Natural killer cell (primary cell): ENCODE results near the gene MECP2. TPM values are rescaled to one million over a fixed set of nuclear protein-coding genes. Genes with fewer than 3 reads are reported as not detected.

Experiments used
- ATAC-seq, 3 donors: fragments of 150-1000 bp in 2 of 3; fragments of 200-7000 bp in 1 of 3; cut with Tn5 transposase; 1 replicate in 1 of 3; 2 replicates in 2 of 3; pipeline ENCODE4 v1.10.0; 2021; ENCODE audit warnings: mild to moderate bottlenecking in 2 of 3, moderate library complexity in 2 of 3
- DNase-seq, 2 donors: peaks; one replicate each; pipeline versions ENCODE4 v3.0.0 to v3.0.0-alpha.2; 2013 to 2021; ENCODE audit warnings: mixed read lengths in 1 of 2
- H3K27ac ChIP-seq: one replicate; pipeline ENCODE4 v1.5.1; 2013; ENCODE audit warnings: mild to moderate bottlenecking, low read length
- H3K27me3 ChIP-seq: one replicate; pipeline ENCODE4 v1.6.1; 2013; ENCODE audit warnings: low read length; ENCODE audit not compliant: control insufficient read depth, insufficient read depth
- H3K36me3 ChIP-seq: one replicate; pipeline ENCODE4 v1.6.1; 2013; ENCODE audit warnings: low read length; ENCODE audit not compliant: control insufficient read depth, insufficient read depth
- H3K4me1 ChIP-seq: one replicate; pipeline ENCODE4 v1.6.1; 2013; ENCODE audit warnings: low read length; ENCODE audit not compliant: control insufficient read depth, insufficient read depth
- H3K4me3 ChIP-seq: one replicate; pipeline ENCODE4 v1.5.1; 2013; ENCODE audit warnings: low read length
- H3K9me3 ChIP-seq: one replicate; pipeline ENCODE4 v1.6.1; 2013; ENCODE audit warnings: low read length; ENCODE audit not compliant: control insufficient read depth, insufficient read depth
- H3K27ac Mint-ChIP-seq, 2 donors: one replicate each; pipeline ENCODE4 v1.8.0; 2022; ENCODE audit warnings: mild to moderate bottlenecking in 2 of 2, mixed read lengths in 2 of 2, moderate library complexity in 1 of 2
- H3K27me3 Mint-ChIP-seq, 2 donors: one replicate each; pipeline ENCODE4 v1.8.0; 2022; ENCODE audit warnings: low read depth in 2 of 2, mixed read lengths in 2 of 2
- H3K36me3 Mint-ChIP-seq: one replicate; pipeline ENCODE4 v1.8.0; 2022; ENCODE audit warnings: mixed read lengths
- H3K4me1 Mint-ChIP-seq, 2 donors: one replicate each; pipeline ENCODE4 v1.8.0; 2022; ENCODE audit warnings: mixed read lengths in 2 of 2
- H3K4me3 Mint-ChIP-seq: one replicate; pipeline ENCODE4 v1.8.0; 2022; ENCODE audit warnings: mild to moderate bottlenecking, moderate library complexity, mixed read lengths
- H3K9me3 Mint-ChIP-seq, 2 donors: one replicate each; pipeline ENCODE4 v1.8.0; 2022; ENCODE audit warnings: mixed read lengths in 2 of 2
- CTCF ChIP-seq: fragments of 200-600 bp; IDR thresholded peaks from one replicate; pipeline ENCODE4 v1.8.0; 2022; ENCODE audit warnings: antibody characterized with exemption
- WGBS: methylation state at CpG from one replicate; pipeline ENCODE4 v1.1.7; 2013; ENCODE audit warnings: missing lambda C conversion rate; ENCODE audit not compliant: insufficient coverage; 5-methylcytosine and 5-hydroxymethylcytosine counted together
- intact Hi-C: fragments of 100-400 bp; cut with micrococcal nuclease; formaldehyde crosslinking; loops from one replicate; pipeline ENCODE4 v1.14.2; 2022
- total RNA-seq, 4 donors: library from RNA; stranded (reverse); fragments of 120-200 nt in 1 of 4; gene quantifications; one replicate each; pipeline versions ENCODE4 v1.2.3 to v1.2.4, GENCODE V29; 2013 to 2022

The MECP2 gene
- total RNA-seq, 3 donors from 2014 or later (not counting 1 experiment from before 2014, with no cell fraction given), result 177 to 198 (median 182) TPM

- no peak overlapping the region for H3K4me3 Mint-ChIP-seq
- Histone ChIP-seq H3K27ac (no peak overlapping the region), H3K4me1 (peaks cover 13% of the 10 kb centered on the region), H3K27me3 (no peaks in the 10 kb centered on the region), H3K36me3 (peaks cover 16% of the 10 kb centered on the region), H3K4me3 (no peak overlapping the region), H3K9me3 (no peaks in the 10 kb centered on the region)
- no peak for ATAC-seq
- DNase-seq, result no peak
- no peak overlapping the region for H3K27ac Mint-ChIP-seq
- H3K27me3 Mint-ChIP-seq, result peaks cover 0 to 7% of the 10 kb centered on the region in 2 donors
- peaks cover 21 to 23% of the 10 kb centered on the region in 2 donors for H3K4me1 Mint-ChIP-seq
- H3K9me3 Mint-ChIP-seq, result no peaks in the 10 kb centered on the region
- 95% methylated on average over 5 of the region's 5 CpGs for WGBS
- TF ChIP-seq CTCF, result no peak
- intact Hi-C loops, result no loop called here
- H3K36me3 Mint-ChIP-seq, result no peaks in the 10 kb centered on the region
Measured at GRCh38 chrX:154037754-154038153, 59.8 kb downstream of the MECP2 start.

- no peaks in the 10 kb centered on the region for H3K9me3 Mint-ChIP-seq
- intact Hi-C loops, result no loop called here
- H3K27ac Mint-ChIP-seq, result peak overlapping the region; percentile 83 to 86
- H3K27me3 Mint-ChIP-seq, result peaks cover 0 to 7% of the 10 kb centered on the region in 2 donors
- H3K36me3 ChIP-seq, result peaks cover 25% of the 10 kb centered on the region
- peaks cover 13% of the 10 kb centered on the region for H3K4me1 ChIP-seq
- H3K36me3 Mint-ChIP-seq, result no peaks in the 10 kb centered on the region
- no peak overlapping the region for H3K27ac ChIP-seq
- H3K27me3 ChIP-seq, result no peaks in the 10 kb centered on the region
- peak; percentile 76 to 90 (median 81) for ATAC-seq
- peaks cover 21 to 23% of the 10 kb centered on the region in 2 donors for H3K4me1 Mint-ChIP-seq
- H3K4me3 ChIP-seq, result no peak overlapping the region
- 27% methylated on average over 4 of the region's 8 CpGs for whole genome bisulfite sequencing
- H3K4me3 Mint-ChIP-seq, result no peak overlapping the region
- peak in 1 of 2 donors; percentile 62 for DNase-seq
- H3K9me3 ChIP-seq, result no peaks in the 10 kb centered on the region
- no peak for TF ChIP-seq CTCF
Measured at GRCh38 chrX:154036513-154036912, 61.0 kb downstream of the MECP2 start.

- intact Hi-C loops, result no loop called here
Measured at GRCh38 chrX:154033848-154034247, 63.7 kb downstream of the MECP2 start.

More at GRCh38 chrX:154033848-154034247, 63.7 kb downstream of the MECP2 start:
- Mint-ChIP-seq H3K4me3 (no peak overlapping the region), H3K27me3 (no peaks in the 10 kb centered on the region), H3K36me3 (no peaks in the 10 kb centered on the region), H3K9me3 (no peaks in the 10 kb centered on the region), H3K27ac (no peak overlapping the region), H3K4me1 (peaks cover 11 to 14% of the 10 kb centered on the region in 2 donors)
- ATAC-seq (no peak), DNase-seq (no peak)
- H3K4me3 ChIP-seq, result no peak overlapping the region
- 83% methylated on average over 1 of the region's 2 CpGs for WGBS
- no peak for TF ChIP-seq CTCF
- peaks cover 43% of the 10 kb centered on the region for H3K36me3 ChIP-seq
- H3K9me3 ChIP-seq, result no peaks in the 10 kb centered on the region
- H3K27me3 ChIP-seq, result no peaks in the 10 kb centered on the region
- no peak overlapping the region for H3K27ac ChIP-seq
- H3K4me1 ChIP-seq, result peaks cover 5% of the 10 kb centered on the region
